ENCODE data around the gene MYH6.
"Not testable (repeated sequence)": the region's sequence is repeated elsewhere in the genome, so short reads cannot be mapped to it uniquely, and the experiment has no call there.

The MYH6 gene

GRCh38 chr14:23396126-23396525 is 11.9 kb downstream of the MYH6 start:
- Histone ChIP-seq H3K27ac (ENCODE audit: low read depth, low read length) (no peak overlapping the region), H3K9me3 (ENCODE audit: control insufficient read depth in 1 of 2, low read length in 2 of 2) (no peaks in the 10 kb centered on the region), H3K4me3 (ENCODE audit: low read depth in 1 of 2, low read length in 2 of 2) (no peak overlapping the region), H3K27me3 (ENCODE audit: control insufficient read depth in 1 of 2, insufficient read depth in 2 of 2, low read length in 2 of 2) (no peaks in the 10 kb centered on the region), H3K9ac (ENCODE audit: low read depth in 1 of 2, low read length in 2 of 2) (no peak overlapping the region), H3K36me3 (ENCODE audit: control insufficient read depth in 1 of 2, insufficient read depth in 2 of 2, low read length in 2 of 2) (no peaks in the 10 kb centered on the region), H3K4me1 (ENCODE audit: control insufficient read depth in 1 of 2, insufficient read depth in 2 of 2, low read length in 2 of 2) (no peaks in the 10 kb centered on the region)

DNA sequence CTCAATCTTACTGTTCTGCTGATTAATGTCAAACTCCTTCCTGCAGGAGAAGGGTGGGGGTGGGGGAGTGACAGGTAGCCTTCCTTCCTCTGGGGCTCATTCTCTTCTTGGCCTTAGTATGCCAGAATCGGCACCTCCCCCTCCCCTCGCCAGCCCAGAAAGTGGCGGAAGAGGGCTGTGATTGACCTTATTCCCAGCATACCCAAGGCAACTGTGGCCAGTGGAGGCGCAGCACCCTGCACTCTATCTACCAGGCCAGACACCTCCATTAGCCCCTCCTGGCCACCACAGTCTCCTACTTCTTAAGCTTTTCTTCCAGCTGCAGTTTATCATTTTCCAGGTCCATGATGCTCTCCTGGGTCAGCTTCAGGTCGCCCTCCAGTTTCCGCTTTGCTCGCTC is 15.5 kb downstream of the MYH6 start:
- Histone ChIP-seq H3K36me3 (ENCODE audit: control insufficient read depth in 1 of 2, insufficient read depth in 2 of 2, low read length in 2 of 2) (no peaks in the 10 kb centered on the region), H3K4me1 (ENCODE audit: control insufficient read depth in 1 of 2, insufficient read depth in 2 of 2, low read length in 2 of 2) (no peaks in the 10 kb centered on the region), H3K27ac (ENCODE audit: low read depth, low read length) (no peak overlapping the region), H3K9me3 (ENCODE audit: control insufficient read depth in 1 of 2, low read length in 2 of 2) (no peaks in the 10 kb centered on the region), H3K9ac (ENCODE audit: low read depth in 1 of 2, low read length in 2 of 2) (no peak overlapping the region), H3K4me3 (ENCODE audit: low read depth in 1 of 2, low read length in 2 of 2) (no peak overlapping the region), H3K27me3 (ENCODE audit: control insufficient read depth in 1 of 2, insufficient read depth in 2 of 2, low read length in 2 of 2) (peaks cover 0 to 4% of the 10 kb centered on the region in 2 donors)

- H3K4me3 ChIP-seq (ENCODE audit: low read depth in 1 of 2, low read length in 2 of 2); H3K4me1 ChIP-seq (ENCODE audit: control insufficient read depth in 1 of 2, insufficient read depth in 2 of 2, low read length in 2 of 2); H3K27ac ChIP-seq (ENCODE audit: low read depth, low read length); H3K9me3 ChIP-seq (ENCODE audit: control insufficient read depth in 1 of 2, low read length in 2 of 2); H3K27me3 ChIP-seq (ENCODE audit: control insufficient read depth in 1 of 2, insufficient read depth in 2 of 2, low read length in 2 of 2); H3K9ac ChIP-seq (ENCODE audit: low read depth in 1 of 2, low read length in 2 of 2); H3K36me3 ChIP-seq (ENCODE audit: control insufficient read depth in 1 of 2, insufficient read depth in 2 of 2, low read length in 2 of 2): not testable (repeated sequence)
Observed at GRCh38 chr14:23389871-23390270, 18.2 kb downstream of the MYH6 start.

- Histone ChIP-seq H3K27ac (ENCODE audit: low read depth, low read length) (no peak overlapping the region), H3K9ac (ENCODE audit: low read depth in 1 of 2, low read length in 2 of 2) (no peak overlapping the region), H3K4me1 (ENCODE audit: control insufficient read depth in 1 of 2, insufficient read depth in 2 of 2, low read length in 2 of 2) (no peaks in the 10 kb centered on the region), H3K27me3 (ENCODE audit: control insufficient read depth in 1 of 2, insufficient read depth in 2 of 2, low read length in 2 of 2) (peaks cover 0 to 4% of the 10 kb centered on the region in 2 donors), H3K36me3 (ENCODE audit: control insufficient read depth in 1 of 2, insufficient read depth in 2 of 2, low read length in 2 of 2) (no peaks in the 10 kb centered on the region), H3K9me3 (ENCODE audit: control insufficient read depth in 1 of 2, low read length in 2 of 2) (no peaks in the 10 kb centered on the region), H3K4me3 (ENCODE audit: low read depth in 1 of 2, low read length in 2 of 2) (no peak overlapping the region)
Observed at GRCh38 chr14:23389396-23389795, 18.7 kb downstream of the MYH6 start.

- no peaks in the 10 kb centered on the region for H3K9me3 ChIP-seq (ENCODE audit: control insufficient read depth in 1 of 2, low read length in 2 of 2)
- H3K27ac ChIP-seq (ENCODE audit: low read depth, low read length), result no peak overlapping the region
- peaks cover 0 to 4% of the 10 kb centered on the region in 2 donors for H3K27me3 ChIP-seq (ENCODE audit: control insufficient read depth in 1 of 2, insufficient read depth in 2 of 2, low read length in 2 of 2)
- H3K4me3 ChIP-seq (ENCODE audit: low read depth in 1 of 2, low read length in 2 of 2), result no peak overlapping the region
- no peak overlapping the region for H3K9ac ChIP-seq (ENCODE audit: low read depth in 1 of 2, low read length in 2 of 2)
- no peaks in the 10 kb centered on the region for H3K4me1 ChIP-seq (ENCODE audit: control insufficient read depth in 1 of 2, insufficient read depth in 2 of 2, low read length in 2 of 2)
- no peaks in the 10 kb centered on the region for H3K36me3 ChIP-seq (ENCODE audit: control insufficient read depth in 1 of 2, insufficient read depth in 2 of 2, low read length in 2 of 2)
Observed at GRCh38 chr14:23388996-23389395, 19.1 kb downstream of the MYH6 start.

GRCh38 chr14:23387916-23388882 is 19.9 kb downstream of the MYH6 start:
- Histone ChIP-seq H3K27ac (ENCODE audit: low read depth, low read length) (no peak overlapping the region), H3K27me3 (ENCODE audit: control insufficient read depth in 1 of 2, insufficient read depth in 2 of 2, low read length in 2 of 2) (peaks cover 0 to 4% of the 10 kb centered on the region in 2 donors), H3K4me3 (ENCODE audit: low read depth in 1 of 2, low read length in 2 of 2) (no peak overlapping the region), H3K4me1 (ENCODE audit: control insufficient read depth in 1 of 2, insufficient read depth in 2 of 2, low read length in 2 of 2) (no peaks in the 10 kb centered on the region), H3K9ac (ENCODE audit: low read depth in 1 of 2, low read length in 2 of 2) (no peak overlapping the region), H3K9me3 (ENCODE audit: control insufficient read depth in 1 of 2, low read length in 2 of 2) (no peaks in the 10 kb centered on the region), H3K36me3 (ENCODE audit: control insufficient read depth in 1 of 2, insufficient read depth in 2 of 2, low read length in 2 of 2) (no peaks in the 10 kb centered on the region)

- peaks cover 0 to 4% of the 10 kb centered on the region in 2 donors for H3K27me3 ChIP-seq (ENCODE audit: control insufficient read depth in 1 of 2, insufficient read depth in 2 of 2, low read length in 2 of 2)
- no peaks in the 10 kb centered on the region for H3K36me3 ChIP-seq (ENCODE audit: control insufficient read depth in 1 of 2, insufficient read depth in 2 of 2, low read length in 2 of 2)
- H3K9me3 ChIP-seq (ENCODE audit: control insufficient read depth in 1 of 2, low read length in 2 of 2), result no peaks in the 10 kb centered on the region
- no peak overlapping the region for H3K27ac ChIP-seq (ENCODE audit: low read depth, low read length)
- no peak overlapping the region for H3K4me3 ChIP-seq (ENCODE audit: low read depth in 1 of 2, low read length in 2 of 2)
- H3K9ac ChIP-seq (ENCODE audit: low read depth in 1 of 2, low read length in 2 of 2), result no peak overlapping the region
- no peaks in the 10 kb centered on the region for H3K4me1 ChIP-seq (ENCODE audit: control insufficient read depth in 1 of 2, insufficient read depth in 2 of 2, low read length in 2 of 2)
Observed at GRCh38 chr14:23386999-23387398, 21.1 kb downstream of the MYH6 start.

- H3K4me1 ChIP-seq (ENCODE audit: control insufficient read depth in 1 of 2, insufficient read depth in 2 of 2, low read length in 2 of 2); H3K27me3 ChIP-seq (ENCODE audit: control insufficient read depth in 1 of 2, insufficient read depth in 2 of 2, low read length in 2 of 2); H3K4me3 ChIP-seq (ENCODE audit: low read depth in 1 of 2, low read length in 2 of 2); H3K9ac ChIP-seq (ENCODE audit: low read depth in 1 of 2, low read length in 2 of 2); H3K36me3 ChIP-seq (ENCODE audit: control insufficient read depth in 1 of 2, insufficient read depth in 2 of 2, low read length in 2 of 2); H3K9me3 ChIP-seq (ENCODE audit: control insufficient read depth in 1 of 2, low read length in 2 of 2); H3K27ac ChIP-seq (ENCODE audit: low read depth, low read length): not testable (repeated sequence)
Observed at GRCh38 chr14:23386266-23386657, 21.8 kb downstream of the MYH6 start.

GRCh38 chr14:23385642-23386265 is 22.3 kb downstream of the MYH6 start:
- H3K27ac ChIP-seq (ENCODE audit: low read depth, low read length), result no peak overlapping the region
- peaks cover 0 to 4% of the 10 kb centered on the region in 2 donors for H3K27me3 ChIP-seq (ENCODE audit: control insufficient read depth in 1 of 2, insufficient read depth in 2 of 2, low read length in 2 of 2)
- no peak overlapping the region for H3K9ac ChIP-seq (ENCODE audit: low read depth in 1 of 2, low read length in 2 of 2)
- no peaks in the 10 kb centered on the region for H3K36me3 ChIP-seq (ENCODE audit: control insufficient read depth in 1 of 2, insufficient read depth in 2 of 2, low read length in 2 of 2)
- no peaks in the 10 kb centered on the region for H3K9me3 ChIP-seq (ENCODE audit: control insufficient read depth in 1 of 2, low read length in 2 of 2)
- H3K4me1 ChIP-seq (ENCODE audit: control insufficient read depth in 1 of 2, insufficient read depth in 2 of 2, low read length in 2 of 2), result peaks cover 3% of the 10 kb centered on the region in 2 donors
- no peak overlapping the region for H3K4me3 ChIP-seq (ENCODE audit: low read depth in 1 of 2, low read length in 2 of 2)

DNA sequence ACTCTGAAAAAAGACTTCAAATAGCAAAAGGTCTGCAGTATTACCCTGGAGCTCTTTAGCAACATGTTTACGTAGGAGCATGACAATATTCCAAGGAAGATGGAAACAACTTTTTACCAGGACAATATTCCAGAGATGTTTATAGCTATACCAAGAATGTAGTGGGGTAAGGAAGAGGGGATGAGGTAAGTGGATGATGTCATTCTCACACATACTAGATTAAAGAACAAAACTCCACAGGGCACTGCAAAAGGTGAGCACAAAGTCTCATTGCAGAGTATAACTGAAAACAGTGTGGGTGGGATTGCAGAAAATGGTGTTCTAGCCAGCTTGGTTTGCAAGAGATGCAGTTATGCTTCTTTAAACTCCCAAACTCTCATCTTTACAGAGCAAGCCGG is 22.8 kb downstream of the MYH6 start:
- Histone ChIP-seq H3K9me3 (ENCODE audit: control insufficient read depth in 1 of 2, low read length in 2 of 2) (no peaks in the 10 kb centered on the region), H3K4me3 (ENCODE audit: low read depth in 1 of 2, low read length in 2 of 2) (no peak overlapping the region), H3K4me1 (ENCODE audit: control insufficient read depth in 1 of 2, insufficient read depth in 2 of 2, low read length in 2 of 2) (peaks cover 8% of the 10 kb centered on the region in 2 donors), H3K9ac (ENCODE audit: low read depth in 1 of 2, low read length in 2 of 2) (no peak overlapping the region), H3K36me3 (ENCODE audit: control insufficient read depth in 1 of 2, insufficient read depth in 2 of 2, low read length in 2 of 2) (no peaks in the 10 kb centered on the region), H3K27ac (ENCODE audit: low read depth, low read length) (no peak overlapping the region), H3K27me3 (ENCODE audit: control insufficient read depth in 1 of 2, insufficient read depth in 2 of 2, low read length in 2 of 2) (peaks cover 0 to 4% of the 10 kb centered on the region in 2 donors)
